H1 (cell line): Measurements from ENCODE around the gene MAPK1. TPM values are rescaled to one million over a fixed set of nuclear protein-coding genes. Genes with fewer than 3 reads are reported as not detected.
"Not testable (repeated sequence)": the region's sequence is repeated elsewhere in the genome, so short reads cannot be mapped to it uniquely, and the experiment has no call there.

Experiments used
- CTCF ChIA-PET: fragments of 300-600 bp; sonication (Branson Sonifier 250); formaldehyde crosslinking; loops from one replicate; lab custom pipeline; 2021; ENCODE audit not compliant: partially characterized antibody; lab: Charles Lee
- POLR2A ChIA-PET: fragments of 300-600 bp; sonication (Branson Sonifier 250); formaldehyde crosslinking; loops from one replicate; lab custom pipeline; 2021; ENCODE audit warnings: inconsistent platforms; ENCODE audit not compliant: partially characterized antibody; lab: Charles Lee
- DNase-seq, 2 experiments: peaks; one replicate each; pipeline versions ENCODE4 v3.0.0 to v3.0.0-alpha.2; 2010 to 2022; ENCODE audit warnings: low spot score in 2 of 2, low read depth in 1 of 2, mixed read lengths in 1 of 2
- FAIRE-seq: peaks from 2 replicates; lab custom pipeline; 2011; peaks lifted over from hg19 to GRCh38; lab: Jason Lieb, UNC
- H2AFZ ChIP-seq: 2 replicates; pipeline ENCODE4 v1.8.1; 2012; ENCODE audit warnings: low read length, inconsistent platforms
- H2AK5ac ChIP-seq: 2 replicates; pipeline ENCODE4 v1.6.1; 2013; ENCODE audit warnings: low read depth, low read length
- H2BK120ac ChIP-seq: replicated peaks from 2 replicates; pipeline ENCODE3; 2013; ENCODE audit warnings: low read depth, low read length, inconsistent platforms
- H2BK12ac ChIP-seq: 2 replicates; pipeline ENCODE4 v1.6.1; 2013; ENCODE audit warnings: low read depth, low read length
- H2BK15ac ChIP-seq: 2 replicates; pipeline ENCODE4 v1.6.1; 2013; ENCODE audit warnings: low read length
- H2BK20ac ChIP-seq: 2 replicates; pipeline ENCODE4 v1.6.1; 2013; ENCODE audit warnings: low read length
- H2BK5ac ChIP-seq: 2 replicates; pipeline ENCODE4 v1.6.1; 2013; ENCODE audit warnings: low read depth, low read length
- H3K14ac ChIP-seq: 2 replicates; pipeline ENCODE4 v1.6.1; 2013; ENCODE audit warnings: inconsistent platforms; ENCODE audit not compliant: insufficient read length
- H3K18ac ChIP-seq: 2 replicates; pipeline ENCODE4 v1.6.1; 2013; ENCODE audit warnings: low read length; ENCODE audit errors: extremely low read depth
- H3K23ac ChIP-seq: 2 replicates; pipeline ENCODE4 v1.6.1; 2013; ENCODE audit warnings: inconsistent platforms; ENCODE audit not compliant: insufficient read length
- H3K23me2 ChIP-seq: 2 replicates; pipeline ENCODE4 v1.6.1; 2013; ENCODE audit warnings: low read depth, low read length
- H3K27ac ChIP-seq: 2 replicates; pipeline ENCODE4 v1.6.1; 2011; ENCODE audit warnings: low read depth, low read length, inconsistent platforms
- H3K27me3 ChIP-seq, 4 experiments: replicated peaks in 1 of 4; 1 replicate in 1 of 4; 2 replicates in 3 of 4; pipeline versions ENCODE4 v1.6.1 to v1.8.1; 2011 to 2013; ENCODE audit warnings: low read length in 3 of 4, mild to moderate bottlenecking in 3 of 4, inconsistent platforms in 2 of 4, mixed read lengths in 2 of 4, moderate library complexity in 1 of 4; ENCODE audit not compliant: control insufficient read depth in 3 of 4, insufficient read depth in 3 of 4; ENCODE audit errors: extremely low read depth in 1 of 4
- H3K36me3 ChIP-seq, 4 experiments: 2 replicates each; pipeline versions ENCODE4 v1.6.1 to v1.8.1; 2011 to 2013; ENCODE audit warnings: mild to moderate bottlenecking in 4 of 4, low read length in 3 of 4, moderate library complexity in 2 of 4, control low read depth in 1 of 4, inconsistent platforms in 1 of 4; ENCODE audit not compliant: insufficient read depth in 4 of 4, control insufficient read depth in 2 of 4
- H3K4ac ChIP-seq: replicated peaks from 2 replicates; pipeline ENCODE3; 2013; ENCODE audit warnings: low read length, low read depth, mixed read lengths, inconsistent platforms; ENCODE audit not compliant: insufficient read length
- H3K4me1 ChIP-seq, 4 experiments: replicated peaks in 1 of 4; 1 replicate in 1 of 4; 2 replicates in 3 of 4; pipeline versions ENCODE4 v1.6.1 to v1.8.1; 2011 to 2013; ENCODE audit warnings: low read length in 3 of 4, inconsistent platforms in 2 of 4, mixed read lengths in 1 of 4; ENCODE audit not compliant: insufficient read depth in 4 of 4, control insufficient read depth in 3 of 4
- H3K4me2 ChIP-seq, 2 experiments: 2 replicates each; pipeline versions ENCODE4 v1.6.1 to v1.8.1; 2011 to 2013; ENCODE audit warnings: low read depth in 2 of 2, low read length in 2 of 2, control low read depth in 1 of 2, inconsistent platforms in 1 of 2, mild to moderate bottlenecking in 1 of 2; ENCODE audit not compliant: insufficient read depth in 1 of 2
- H3K4me3 ChIP-seq, 4 experiments: fragments of 200-600, 300-600 bp in 1 of 4; sonication (generic), shearing (Covaris generic), sonication (Bioruptor Twin) in 1 of 4; 2 replicates each; pipeline versions ENCODE4 v1.5.1 to v1.8.1; 2011 to 2016; ENCODE audit warnings: low read length in 4 of 4, low read depth in 3 of 4, control low read depth in 2 of 4, inconsistent platforms in 2 of 4, mild to moderate bottlenecking in 2 of 4, mixed read lengths in 1 of 4, moderate library complexity in 1 of 4; ENCODE audit not compliant: insufficient read depth in 2 of 4; ENCODE audit errors: extremely low read depth in 1 of 4
- H3K56ac ChIP-seq: replicated peaks from 2 replicates; pipeline ENCODE3; 2013; ENCODE audit warnings: low read depth, mild to moderate bottlenecking, mixed read lengths, low read length, inconsistent platforms; ENCODE audit not compliant: insufficient read length
- H3K79me1 ChIP-seq: 2 replicates; pipeline ENCODE4 v1.6.1; 2013; ENCODE audit warnings: low read depth, low read length, control low read depth
- H3K79me2 ChIP-seq, 2 experiments: 2 replicates each; pipeline versions ENCODE4 v1.6.1 to v1.8.1; 2012 to 2013; ENCODE audit warnings: low read length in 2 of 2, mild to moderate bottlenecking in 2 of 2, inconsistent platforms in 1 of 2; ENCODE audit not compliant: insufficient read depth in 2 of 2, control insufficient read depth in 1 of 2
- H3K9ac ChIP-seq, 4 experiments: replicated peaks in 1 of 4; 1 replicate in 1 of 4; 2 replicates in 3 of 4; pipeline versions ENCODE4 v1.6.1 to v1.8.1; 2011 to 2013; ENCODE audit warnings: low read depth in 3 of 4, low read length in 3 of 4, control low read depth in 2 of 4, mild to moderate bottlenecking in 2 of 4, moderate library complexity in 2 of 4, inconsistent platforms in 1 of 4; ENCODE audit errors: extremely low read depth in 1 of 4
- H3K9me3 ChIP-seq, 2 experiments: 2 replicates each; pipeline versions ENCODE4 v1.6.1 to v1.8.1; 2012 to 2013; ENCODE audit warnings: mild to moderate bottlenecking in 2 of 2, moderate library complexity in 2 of 2, control low read depth in 1 of 2, inconsistent platforms in 1 of 2, low read depth in 1 of 2, low read length in 1 of 2, mixed read lengths in 1 of 2; ENCODE audit not compliant: insufficient read depth in 2 of 2
- H4K20me1 ChIP-seq, 2 experiments: replicated peaks in 1 of 2; 2 replicates each; pipeline versions ENCODE3 to v1.8.1; 2011 to 2013; ENCODE audit warnings: inconsistent platforms in 2 of 2, low read length in 2 of 2, mild to moderate bottlenecking in 1 of 2; ENCODE audit not compliant: insufficient read depth in 2 of 2, control insufficient read depth in 1 of 2
- H4K5ac ChIP-seq: 2 replicates; pipeline ENCODE4 v1.6.1; 2013; ENCODE audit warnings: low read length, low read depth, mixed read lengths, inconsistent platforms; ENCODE audit not compliant: insufficient read length
- H4K8ac ChIP-seq: 2 replicates; pipeline ENCODE4 v1.8.0; 2013; ENCODE audit warnings: mild to moderate bottlenecking, moderate library complexity, low read length, inconsistent platforms; ENCODE audit not compliant: insufficient read depth; ENCODE audit errors: extremely low read depth
- H4K91ac ChIP-seq: replicated peaks from 2 replicates; pipeline ENCODE3; 2013; ENCODE audit warnings: low read length, mixed read lengths, inconsistent platforms; ENCODE audit not compliant: insufficient read length
- WGBS, 2 experiments: shearing (Covaris generic) in 1 of 2; methylation state at CpG; one replicate each; pipeline versions ENCODE4 v1.1.6 to v1.1.7; 2013 to 2015; ENCODE audit warnings: low lambda C conversion rate in 2 of 2, mixed read lengths in 2 of 2, inconsistent platforms in 1 of 2, low coverage in 1 of 2, missing lambda C conversion rate in 1 of 2; ENCODE audit not compliant: insufficient replicate concordance in 2 of 2, insufficient coverage in 1 of 2, insufficient read length in 1 of 2; ENCODE audit errors: extremely low coverage in 1 of 2, missing lambda C conversion rate in 1 of 2; 5-methylcytosine and 5-hydroxymethylcytosine counted together
- polyA plus RNA-seq, 7 experiments: library from polyadenylated mRNA; depleted of rRNA in 3 of 7; stranded (reverse) in 5 of 7; unstranded in 2 of 7; fragments of >200 nt in 5 of 7; fragments of 200-250 nt in 2 of 7; gene quantifications; 1 replicate in 5 of 7; 2 replicates in 1 of 7; 4 replicates in 1 of 7; pipeline versions ENCODE4 v1.2.1 to v1.2.3, GENCODE V29; 2011 to 2013; ENCODE audit warnings: missing spikeins in 2 of 7, mixed read lengths in 2 of 7
- total RNA-seq: library from RNA; stranded (reverse); fragmentation: NEBNext Ultra II Directional; extraction: Animal tissue kit (Norgen Biotek cat#: 25700); gene quantifications from 2 replicates; pipeline ENCODE4 v1.2.1, GENCODE V29; 2021

The MAPK1 gene
- total and polyA plus RNA-seq, 2 of the 8 experiments (the other 6 are each of a cell fraction or from before 2014, with no cell fraction given), result 28.1 to 101 TPM

GRCh38 chr22:21905234-21905633 is 37.8 kb upstream of the MAPK1 start:
- H3K27me3 ChIP-seq, H2BK5ac ChIP-seq, H4K20me1 ChIP-seq, H3K4me1 ChIP-seq, H2BK120ac ChIP-seq, CTCF ChIA-PET, H2BK20ac ChIP-seq, H3K23me2 ChIP-seq, H4K91ac ChIP-seq, H3K4ac ChIP-seq, H3K23ac ChIP-seq, H3K79me1 ChIP-seq, H3K4me2 ChIP-seq, H3K4me3 ChIP-seq, H4K8ac ChIP-seq, H3K18ac ChIP-seq, H3K9me3 ChIP-seq, H3K56ac ChIP-seq, H2AFZ ChIP-seq, H3K79me2 ChIP-seq, H2BK15ac ChIP-seq, H2BK12ac ChIP-seq, H3K9ac ChIP-seq, FAIRE-seq, H3K14ac ChIP-seq, H3K36me3 ChIP-seq, DNase-seq, H4K5ac ChIP-seq, H3K27ac ChIP-seq, H2AK5ac ChIP-seq: not testable (repeated sequence)
- POLR2A ChIA-PET, result interaction anchor here (1.2 kb wide), 1 partner anchor 36 kb away, joined by 3 read pairs; no protein-coding TSS in a partner anchor
- WGBS, 2 experiments, result 84% methylated on average over 6 of the region's 11 CpGs; no CpG with 5 or more reads in 1 of the 2 experiments
